Measurements from ENCODE around the gene TEKT2. TPM values are rescaled to one million over a fixed set of nuclear protein-coding genes. Genes with fewer than 3 reads are reported as not detected.

Gene TEKT2
- total RNA-seq, 1 experiment from 2014 or later, result not detected

- POLR2A ChIA-PET, result interaction anchor here (0.7 kb wide), 1 partner anchor 275 kb away, joined by 5 read pairs; no protein-coding TSS in a partner anchor
- Mint-ChIP-seq H3K9me3 (ENCODE audit: unreplicated experiment) (no peaks in the 10 kb centered on the region), H3K27ac (ENCODE audit: low read depth, unreplicated experiment) (no peak overlapping the region), H3K4me1 (ENCODE audit: insufficient read depth, unreplicated experiment) (no peaks in the 10 kb centered on the region), H3K27me3 (ENCODE audit: insufficient read depth, unreplicated experiment) (no peaks in the 10 kb centered on the region), H3K36me3 (ENCODE audit: insufficient read depth, unreplicated experiment) (peaks cover 24% of the 10 kb centered on the region), H3K4me3 (ENCODE audit: unreplicated experiment) (no peak overlapping the region)
- no peak for TF ChIP-seq CTCF (IDR thresholded peaks at IDR 0.05; ENCODE audit: unreplicated experiment)
- DNase-seq (ENCODE audit: unreplicated experiment), result no peak
- BruUV-seq (replicated peaks), result no TSS peak
- intact Hi-C loops (cut with micrococcal nuclease), result no loop called here
- CTCF ChIA-PET, result interaction anchor here (0.6 to 2.1 kb wide), 4 partner anchors 8 to 43 kb away, joined by 3 to 8 read pairs (median 4); no protein-coding TSS in a partner anchor
Observed at GRCh38 chr1:36091698-36092097, 7.8 kb downstream of the TEKT2 start.

GRCh38 chr1:36092166-36092797, 8.4 kb downstream of the TEKT2 start:
- Mint-ChIP-seq H3K4me3 (ENCODE audit: unreplicated experiment) (no peak overlapping the region), H3K4me1 (ENCODE audit: insufficient read depth, unreplicated experiment) (no peaks in the 10 kb centered on the region), H3K9me3 (ENCODE audit: unreplicated experiment) (no peaks in the 10 kb centered on the region), H3K27ac (ENCODE audit: low read depth, unreplicated experiment) (no peak overlapping the region), H3K36me3 (ENCODE audit: insufficient read depth, unreplicated experiment) (peaks cover 24% of the 10 kb centered on the region), H3K27me3 (ENCODE audit: insufficient read depth, unreplicated experiment) (no peaks in the 10 kb centered on the region)
- ChIA-PET POLR2A (no interaction called here), CTCF (interaction anchor here (0.6 to 1.3 kb wide), 5 partner anchors 8 to 208 kb away, joined by 3 to 5 read pairs (median 4); partner anchors contain the start of gene TRAPPC3)
- no peak for TF ChIP-seq CTCF (IDR thresholded peaks at IDR 0.05; ENCODE audit: unreplicated experiment)
- intact Hi-C loops (cut with micrococcal nuclease), result no loop called here
- no peak for DNase-seq (ENCODE audit: unreplicated experiment)
- BruUV-seq (replicated peaks), result no TSS peak

GRCh38 chr1:36092798-36093185, 8.9 kb downstream of the TEKT2 start:
- Mint-ChIP-seq H3K27ac (ENCODE audit: low read depth, unreplicated experiment) (no peak overlapping the region), H3K9me3 (ENCODE audit: unreplicated experiment) (no peaks in the 10 kb centered on the region)
- CTCF ChIA-PET, result interaction anchor here (0.6 to 1.3 kb wide), 3 partner anchors 52 to 207 kb away, joined by 3 to 5 read pairs (median 5); partner anchors contain the start of gene TRAPPC3

GRCh38 chr1:36093226-36093625, 9.3 kb downstream of the TEKT2 start:
- Mint-ChIP-seq H3K4me3 (ENCODE audit: unreplicated experiment) (no peak overlapping the region), H3K27me3 (ENCODE audit: insufficient read depth, unreplicated experiment) (no peaks in the 10 kb centered on the region), H3K27ac (ENCODE audit: low read depth, unreplicated experiment) (no peak overlapping the region), H3K9me3 (ENCODE audit: unreplicated experiment) (no peaks in the 10 kb centered on the region), H3K4me1 (ENCODE audit: insufficient read depth, unreplicated experiment) (no peaks in the 10 kb centered on the region), H3K36me3 (ENCODE audit: insufficient read depth, unreplicated experiment) (peaks cover 24% of the 10 kb centered on the region)
- TF ChIP-seq CTCF (IDR thresholded peaks at IDR 0.05; ENCODE audit: unreplicated experiment), result no peak
- no peak for DNase-seq (ENCODE audit: unreplicated experiment)
- ChIA-PET POLR2A (no interaction called here), CTCF (interaction anchor here (0.6 to 1.3 kb wide), 4 partner anchors 51 to 154 kb away, joined by 3 to 5 read pairs (median 5); partner anchors contain the start of gene TRAPPC3)
- no TSS peak for BruUV-seq (replicated peaks)
- intact Hi-C loops (cut with micrococcal nuclease), result no loop called here

More at GRCh38 chr1:36092798-36093185, 8.9 kb downstream of the TEKT2 start:
- POLR2A ChIA-PET, result no interaction called here
- DNase-seq (ENCODE audit: unreplicated experiment), result no peak
- TF ChIP-seq CTCF (IDR thresholded peaks at IDR 0.05; ENCODE audit: unreplicated experiment), result no peak
- BruUV-seq (replicated peaks), result no TSS peak
- Mint-ChIP-seq H3K36me3 (ENCODE audit: insufficient read depth, unreplicated experiment) (peaks cover 24% of the 10 kb centered on the region), H3K4me3 (ENCODE audit: unreplicated experiment) (no peak overlapping the region), H3K27me3 (ENCODE audit: insufficient read depth, unreplicated experiment) (no peaks in the 10 kb centered on the region), H3K4me1 (ENCODE audit: insufficient read depth, unreplicated experiment) (no peaks in the 10 kb centered on the region)
- intact Hi-C loops (cut with micrococcal nuclease), result no loop called here
